HepG2 (cell line): Measurements from ENCODE around the gene SLC25A11. TPM values are rescaled to one million over a fixed set of nuclear protein-coding genes. Genes with fewer than 3 reads are reported as not detected.

Experiments
- ARID3A ChIP-seq: IDR thresholded peaks from 2 replicates; pipeline ENCODE4 v1.6.1; 2012; ENCODE audit warnings: low read depth, low read length, improper control_type of control experiment
- ATF4 ChIP-seq, 2 experiments: fragments of 450-650 bp in 1 of 2; sonication (generic) in 1 of 2; formaldehyde crosslinking; IDR thresholded peaks; 2 replicates each; pipeline versions ENCODE4 v1.5.0 to v1.8.0; 2020 to 2022; ENCODE audit warnings: mild to moderate bottlenecking in 1 of 2, missing genetic modification reagents in 1 of 2
- DRAP1 ChIP-seq: IDR thresholded peaks from 2 replicates; pipeline ENCODE4 v1.6.1; 2016; ENCODE audit warnings: missing genetic modification reagents, missing compliant biosample characterization
- GATA4 ChIP-seq: sonication (generic); IDR thresholded peaks from 2 replicates; pipeline ENCODE4 v1.6.1; 2016; ENCODE audit warnings: antibody characterized with exemption, low read depth, borderline replicate concordance
- GZF1 ChIP-seq: sonication (generic); formaldehyde crosslinking; IDR thresholded peaks from 2 replicates; pipeline ENCODE4 v1.5.1; 2020; ENCODE audit warnings: mild to moderate bottlenecking, missing genetic modification reagents
- HIVEP1 ChIP-seq: sonication (generic); formaldehyde crosslinking; IDR thresholded peaks from 2 replicates; pipeline ENCODE4 v1.4.0; 2020; ENCODE audit warnings: mild to moderate bottlenecking, missing genetic modification reagents
- HNRNPLL ChIP-seq: fragments of 200-400 bp; formaldehyde crosslinking; IDR thresholded peaks from 2 replicates; pipeline ENCODE4 v1.6.1; 2017; ENCODE audit warnings: mild to moderate bottlenecking, low read depth, low read length; ENCODE audit not compliant: poor library complexity, severe bottlenecking
- IRX3 ChIP-seq: sonication (generic); formaldehyde crosslinking; IDR thresholded peaks from 2 replicates; pipeline ENCODE4 v1.8.1; 2023; ENCODE audit warnings: mild to moderate bottlenecking, low read depth, missing genetic modification reagents, borderline replicate concordance
- ISX ChIP-seq: sonication (generic); formaldehyde crosslinking; conservative IDR thresholded peaks from 2 replicates; pipeline ENCODE4 v1.5.0; 2020; ENCODE audit warnings: missing genetic modification reagents
- KLF12 ChIP-seq: sonication (generic); formaldehyde crosslinking; IDR thresholded peaks from 2 replicates; pipeline ENCODE4 v1.4.0; 2020; ENCODE audit warnings: missing genetic modification reagents, borderline replicate concordance
- NFKB2 ChIP-seq: sonication (generic); formaldehyde crosslinking; IDR thresholded peaks from 2 replicates; pipeline ENCODE4 v1.4.0; 2020; ENCODE audit warnings: missing genetic modification reagents, borderline replicate concordance
- PAF1 ChIP-seq: IDR thresholded peaks from 2 replicates; pipeline ENCODE4 v1.6.1; 2016; ENCODE audit warnings: missing genetic modification reagents, missing compliant biosample characterization
- RXRB ChIP-seq: IDR thresholded peaks from 2 replicates; pipeline ENCODE4 v1.6.1; 2016; ENCODE audit warnings: borderline replicate concordance, missing genetic modification reagents, missing compliant biosample characterization
- SAP130 ChIP-seq: IDR thresholded peaks from 2 replicates; pipeline ENCODE4 v1.6.1; 2016; ENCODE audit warnings: low read depth
- THAP8 ChIP-seq: sonication (generic); formaldehyde crosslinking; IDR thresholded peaks from 2 replicates; pipeline ENCODE4 v1.5.1; 2020; ENCODE audit warnings: missing genetic modification reagents, mild to moderate bottlenecking, borderline replicate concordance
- TRIM24 ChIP-seq: sonication (generic); formaldehyde crosslinking; IDR thresholded peaks from 2 replicates; pipeline ENCODE4 v1.8.0; 2022; ENCODE audit warnings: mild to moderate bottlenecking, missing genetic modification reagents
- ZNF569 ChIP-seq: sonication (generic); formaldehyde crosslinking; IDR thresholded peaks from 2 replicates; pipeline ENCODE4 v1.5.0; 2020; ENCODE audit warnings: mild to moderate bottlenecking, missing genetic modification reagents, moderate library complexity, borderline replicate concordance
- ZNF574 ChIP-seq: sonication (generic); formaldehyde crosslinking; IDR thresholded peaks from 2 replicates; pipeline ENCODE4 v1.4.0; 2020; ENCODE audit warnings: missing genetic modification reagents
- ZNF691 ChIP-seq: sonication (generic); formaldehyde crosslinking; IDR thresholded peaks from 2 replicates; pipeline ENCODE4 v1.4.0; 2020; ENCODE audit warnings: missing genetic modification reagents, low read depth, mild to moderate bottlenecking, borderline replicate concordance
- ZNF737 ChIP-seq: sonication (generic); formaldehyde crosslinking; IDR thresholded peaks from 2 replicates; pipeline ENCODE4 v1.5.0; 2020; ENCODE audit warnings: missing genetic modification reagents, mild to moderate bottlenecking, borderline replicate concordance
- ZNF788 ChIP-seq: sonication (generic); formaldehyde crosslinking; IDR thresholded peaks from 2 replicates; pipeline ENCODE4 v1.5.0; 2020; ENCODE audit warnings: mild to moderate bottlenecking, missing genetic modification reagents, borderline replicate concordance
- ZSCAN29 ChIP-seq: sonication (generic); formaldehyde crosslinking; conservative IDR thresholded peaks from 2 replicates; pipeline ENCODE4 v1.4.0; 2020; ENCODE audit warnings: mild to moderate bottlenecking, missing genetic modification reagents
- polyA plus RNA-seq, 8 experiments: library from polyadenylated mRNA; depleted of rRNA in 3 of 8; stranded (reverse) in 7 of 8; unstranded in 1 of 8; fragments of >200 nt; fragmentation: Illumina TruSeq in 4 of 8; extraction: Trizol in 4 of 8; gene quantifications; 2 replicates each; pipeline versions ENCODE4 v1.2.1 to v1.2.3, GENCODE V29; 2011 to 2016; ENCODE audit warnings: low read depth in 4 of 8, missing spikeins in 1 of 8, mixed read lengths in 1 of 8; ENCODE audit not compliant: insufficient read depth in 1 of 8
- total RNA-seq, 5 experiments: library from RNA; depleted of rRNA; stranded (reverse); fragments of >200 nt; fragmentation: Illumina TruSeq; extraction: Trizol; gene quantifications; 2 replicates each; pipeline ENCODE4 v1.2.3, GENCODE V29; 2016; ENCODE audit warnings: low read depth in 1 of 5

SLC25A11 gene
- total and polyA plus RNA-seq, 2 of the 13 experiments (the other 11 are each of a cell fraction or from before 2014, with no cell fraction given), result 35.4 to 47.2 TPM

- TF ChIP-seq RXRB (no peak), ZSCAN29 (CRISPR knock-in tag) (no peak), IRX3 (CRISPR knock-in tag) (no peak), THAP8 (CRISPR knock-in tag) (no peak), SAP130 (peak; percentile 62), KLF12 (CRISPR knock-in tag) (no peak), ZNF691 (CRISPR knock-in tag) (no peak), PAF1 (CRISPR knock-in tag) (no peak), ZNF574 (CRISPR knock-in tag) (peak; percentile 48; the same call in 1 of the 2 replicates), HIVEP1 (no peak), TRIM24 (CRISPR knock-in tag) (no peak), ZNF569 (CRISPR knock-in tag) (no peak), GZF1 (CRISPR knock-in tag) (no peak), DRAP1 (CRISPR knock-in tag) (peak; percentile 15), ZNF788 (CRISPR knock-in tag) (no peak; the same call in 1 of the 2 replicates), ISX (CRISPR knock-in tag) (no peak), ZNF737 (CRISPR knock-in tag) (no peak), GATA4 (no peak), ARID3A (peak; percentile 37; the same call in 1 of the 2 replicates), ATF4 (CRISPR knock-in tag; IDR thresholded peaks at IDR 0.05) (peak in 1 of 2 experiments; percentile 52; a peak in 1 of 4 replicates), NFKB2 (CRISPR knock-in tag) (no peak; the same call in 1 of the 2 replicates), HNRNPLL (peak; percentile 86)
Measured at GRCh38 chr17:4939796-4940554, at the start of gene SLC25A11, which contains the start of gene RNF167 (continued).
